Thoracic aorta (tissue), 2 donors: ENCODE results near the gene PITPNM1. TPM values are rescaled to one million over a fixed set of nuclear protein-coding genes. Genes with fewer than 3 reads are reported as not detected.
"Not testable (repeated sequence)": the region's sequence is repeated elsewhere in the genome, so short reads cannot be mapped to it uniquely, and the experiment has no call there.

Source experiments
- ATAC-seq: fragments of 150-250 bp; one replicate; pipeline ENCODE4 v1.8.0; 2017; ENCODE audit warnings: low read depth; ENCODE audit not compliant: insufficient number of reproducible peaks, low FRiP score
- DNase-seq: peaks from one replicate; pipeline ENCODE4 v3.0.0-alpha.2; 2020; ENCODE audit warnings: low spot score
- H3K27ac ChIP-seq, 2 donors: fragments of 200-600 bp; sonication (generic); 1 replicate in 1 of 2; 2 replicates in 1 of 2; pipeline ENCODE4 v1.5.1; 2016; ENCODE audit warnings: mild to moderate bottlenecking in 2 of 2, moderate library complexity in 2 of 2
- H3K27me3 ChIP-seq: fragments of 200-600 bp; sonication (generic); replicated peaks from 2 replicates; pipeline ENCODE4 v1.6.0; 2016; ENCODE audit warnings: mild to moderate bottlenecking; ENCODE audit not compliant: insufficient read depth
- H3K36me3 ChIP-seq: fragments of 200-600 bp; sonication (generic); one replicate; pipeline ENCODE4 v1.5.1; 2016
- H3K4me1 ChIP-seq, 2 donors: fragments of 200-600 bp; sonication (generic); 1 replicate in 1 of 2; 2 replicates in 1 of 2; pipeline versions ENCODE4 v1.5.1 to v1.6.0; 2016; ENCODE audit warnings: low read depth in 2 of 2, mild to moderate bottlenecking in 1 of 2; ENCODE audit not compliant: control insufficient read depth in 1 of 2
- H3K4me3 ChIP-seq: fragments of 200-600 bp; sonication (generic); 2 replicates; pipeline ENCODE4 v1.5.1; 2016; ENCODE audit warnings: mild to moderate bottlenecking
- H3K9me3 ChIP-seq: fragments of 200-600 bp; sonication (generic); 2 replicates; pipeline ENCODE4 v1.5.1; 2016
- total RNA-seq, 2 donors: library from RNA; depleted of rRNA; stranded (reverse); fragments of >200 nt; gene quantifications; one replicate each; pipeline versions ENCODE4 v1.1.0 to v1.2.3, GENCODE V29; 2016
- TF ChIP-seq, protein P1 (sequence below): fragments of 200-600 bp; sonication (generic); IDR thresholded peaks from one replicate; pipeline ENCODE4 v1.5.1; 2019; ENCODE audit warnings: antibody characterized with exemption

The PITPNM1 gene
- total RNA-seq, 2 donors from 2014 or later, result 27.1 to 32.5 TPM

GRCh38 chr11:67490727-67491065 is 14.5 kb downstream of the PITPNM1 start:
- Histone ChIP-seq H3K27me3 (no peaks in the 10 kb centered on the region), H3K4me1 (no peaks in the 10 kb centered on the region), H3K27ac (no peak overlapping the region), H3K4me3 (no peak overlapping the region), H3K9me3 (no peaks in the 10 kb centered on the region), H3K36me3 (peaks cover 44% of the 10 kb centered on the region)
- TF ChIP-seq, protein P1, sequence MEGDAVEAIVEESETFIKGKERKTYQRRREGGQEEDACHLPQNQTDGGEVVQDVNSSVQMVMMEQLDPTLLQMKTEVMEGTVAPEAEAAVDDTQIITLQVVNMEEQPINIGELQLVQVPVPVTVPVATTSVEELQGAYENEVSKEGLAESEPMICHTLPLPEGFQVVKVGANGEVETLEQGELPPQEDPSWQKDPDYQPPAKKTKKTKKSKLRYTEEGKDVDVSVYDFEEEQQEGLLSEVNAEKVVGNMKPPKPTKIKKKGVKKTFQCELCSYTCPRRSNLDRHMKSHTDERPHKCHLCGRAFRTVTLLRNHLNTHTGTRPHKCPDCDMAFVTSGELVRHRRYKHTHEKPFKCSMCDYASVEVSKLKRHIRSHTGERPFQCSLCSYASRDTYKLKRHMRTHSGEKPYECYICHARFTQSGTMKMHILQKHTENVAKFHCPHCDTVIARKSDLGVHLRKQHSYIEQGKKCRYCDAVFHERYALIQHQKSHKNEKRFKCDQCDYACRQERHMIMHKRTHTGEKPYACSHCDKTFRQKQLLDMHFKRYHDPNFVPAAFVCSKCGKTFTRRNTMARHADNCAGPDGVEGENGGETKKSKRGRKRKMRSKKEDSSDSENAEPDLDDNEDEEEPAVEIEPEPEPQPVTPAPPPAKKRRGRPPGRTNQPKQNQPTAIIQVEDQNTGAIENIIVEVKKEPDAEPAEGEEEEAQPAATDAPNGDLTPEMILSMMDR, result no peak
- DNase-seq (no peak), ATAC-seq (no peak)

- ATAC-seq, result no peak
- peaks cover 2 to 3% of the 10 kb centered on the region in 2 donors for H3K4me1 ChIP-seq
- DNase-seq, result no peak
- H3K36me3 ChIP-seq, result peaks cover 40% of the 10 kb centered on the region
- H3K9me3 ChIP-seq, result no peaks in the 10 kb centered on the region
- no peak overlapping the region for H3K4me3 ChIP-seq
- no peaks in the 10 kb centered on the region for H3K27me3 ChIP-seq
- H3K27ac ChIP-seq, result no peak overlapping the region
- TF ChIP-seq, protein P1, result no peak
These were observed 15.1 kb downstream of the PITPNM1 start for GRCh38 chr11:67489885-67490726.

- DNase-seq (no peak), ATAC-seq (no peak)
- H3K36me3 ChIP-seq, result peaks cover 40% of the 10 kb centered on the region
- no peaks in the 10 kb centered on the region for H3K9me3 ChIP-seq
- H3K27ac ChIP-seq, result no peak overlapping the region
- no peak overlapping the region for H3K4me3 ChIP-seq
- TF ChIP-seq, protein P1, result no peak
- H3K4me1 ChIP-seq, result peaks cover 7 to 10% of the 10 kb centered on the region in 2 donors
- no peaks in the 10 kb centered on the region for H3K27me3 ChIP-seq
These were observed 15.8 kb downstream of the PITPNM1 start for GRCh38 chr11:67489203-67489884.

GRCh38 chr11:67486481-67487195 is 18.5 kb downstream of the PITPNM1 start:
- no peak for ATAC-seq
- peaks cover 18 to 27% of the 10 kb centered on the region in 2 donors for H3K4me1 ChIP-seq
- TF ChIP-seq, protein P1, result no peak

GRCh38 chr11:67485873-67486361 is 19.2 kb downstream of the PITPNM1 start:
- H3K27ac ChIP-seq, H3K4me3 ChIP-seq, DNase-seq, H3K9me3 ChIP-seq, ATAC-seq, H3K27me3 ChIP-seq: not testable (repeated sequence)
- Histone ChIP-seq H3K36me3 (peaks cover 13% of the 10 kb centered on the region), H3K4me1 (peaks cover 18 to 27% of the 10 kb centered on the region in 2 donors)

More at GRCh38 chr11:67486481-67487195, 18.5 kb downstream of the PITPNM1 start:
- Histone ChIP-seq H3K27ac (no peak overlapping the region), H3K36me3 (peaks cover 19% of the 10 kb centered on the region), H3K27me3 (no peaks in the 10 kb centered on the region), H3K4me3 (no peak overlapping the region), H3K9me3 (no peaks in the 10 kb centered on the region)
- no peak for DNase-seq
